WTC11 (cell line): Measurements from ENCODE around the gene TPT1. TPM values are rescaled to one million over a fixed set of nuclear protein-coding genes. Genes with fewer than 3 reads are reported as not detected.

Experiments
- ATF1 ChIP-seq: sonication (generic); formaldehyde crosslinking; IDR thresholded peaks from 2 replicates; pipeline ENCODE4 v1.8.1; 2023; ENCODE audit warnings: mild to moderate bottlenecking, moderate library complexity, missing genetic modification reagents
- CREM ChIP-seq: sonication (generic); formaldehyde crosslinking; IDR thresholded peaks from 2 replicates; pipeline ENCODE4 v1.8.1; 2022; ENCODE audit warnings: mild to moderate bottlenecking, missing genetic modification reagents, moderate library complexity
- NR2C2 ChIP-seq: sonication (generic); formaldehyde crosslinking; IDR thresholded peaks from 2 replicates; pipeline ENCODE4 v1.8.0; 2022; ENCODE audit warnings: mild to moderate bottlenecking, missing genetic modification reagents
- SMAD3 ChIP-seq: sonication (generic); formaldehyde crosslinking; IDR thresholded peaks from 2 replicates; pipeline ENCODE4 v1.8.0; 2022; ENCODE audit warnings: missing genetic modification reagents, mild to moderate bottlenecking, borderline replicate concordance
- TEAD4 ChIP-seq: sonication (generic); formaldehyde crosslinking; IDR thresholded peaks from 2 replicates; pipeline ENCODE4 v1.8.0; 2022; ENCODE audit warnings: mild to moderate bottlenecking, missing genetic modification reagents
- ZNF396 ChIP-seq: fragments of 250-450 bp; sonication (Bioruptor Pico); IDR thresholded peaks from 2 replicates; pipeline ENCODE4 v1.8.0; 2021; ENCODE audit warnings: mild to moderate bottlenecking, moderate library complexity, borderline replicate concordance
- total RNA-seq: library from RNA; stranded (reverse); gene quantifications from 3 replicates; pipeline ENCODE4 v1.2.3, GENCODE V29; 2021
- TF ChIP-seq, protein P1 (sequence below): sonication (generic); formaldehyde crosslinking; IDR thresholded peaks from 2 replicates; pipeline ENCODE4 v1.8.1; 2023; ENCODE audit warnings: mild to moderate bottlenecking, missing genetic modification reagents, borderline replicate concordance
- TF ChIP-seq, protein P2 (sequence below): sonication (generic); formaldehyde crosslinking; IDR thresholded peaks from 2 replicates; pipeline ENCODE4 v1.8.0; 2022; ENCODE audit warnings: missing genetic modification reagents
- TF ChIP-seq, protein P3 (sequence below): sonication (generic); formaldehyde crosslinking; conservative IDR thresholded peaks from 2 replicates; pipeline ENCODE4 v1.8.1; 2023; ENCODE audit warnings: mild to moderate bottlenecking, low read depth, missing genetic modification reagents, moderate library complexity
- TF ChIP-seq, protein P4 (sequence below): sonication (generic); formaldehyde crosslinking; IDR thresholded peaks from 2 replicates; pipeline ENCODE4 v1.8.0; 2023; ENCODE audit warnings: mild to moderate bottlenecking, missing genetic modification reagents
- TF ChIP-seq, protein P5 (sequence below): sonication (generic); formaldehyde crosslinking; IDR thresholded peaks from 2 replicates; pipeline ENCODE4 v1.8.1; 2022; ENCODE audit warnings: mild to moderate bottlenecking, missing genetic modification reagents, moderate library complexity, borderline replicate concordance

Gene TPT1
- total RNA-seq, 1 experiment from 2014 or later, result 1,861 TPM

DNA sequence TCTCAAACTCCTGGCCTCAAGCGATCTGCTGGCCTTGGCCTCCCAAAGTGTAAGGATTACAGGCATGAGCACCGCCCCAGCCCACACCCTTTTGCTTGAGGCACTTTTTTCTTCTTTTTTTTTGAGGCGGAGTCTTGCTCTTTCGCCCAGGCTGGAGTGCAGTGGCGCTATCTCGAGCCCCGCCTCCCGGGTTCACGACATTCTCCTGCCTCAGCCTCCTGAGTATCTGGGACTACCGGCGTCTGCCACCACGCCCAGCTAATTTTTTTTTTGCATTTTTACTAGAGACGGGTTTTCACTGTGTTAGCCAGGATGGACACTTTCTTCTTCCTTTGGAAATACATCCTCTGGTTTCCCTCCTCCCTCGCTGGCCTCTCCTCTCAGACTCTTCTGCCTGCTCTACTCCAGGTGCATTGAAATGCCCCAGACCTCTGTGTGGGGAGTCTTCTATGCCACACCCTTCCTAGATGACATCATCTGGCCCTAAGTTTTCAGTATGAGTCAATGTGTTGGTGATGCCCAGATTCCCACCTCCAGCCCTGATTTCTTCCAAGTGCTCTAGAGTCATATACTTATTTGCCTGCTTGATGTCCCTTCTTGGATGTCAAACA, 20.7 kb upstream of the TPT1 start (continued):
- TF ChIP-seq, protein P1, sequence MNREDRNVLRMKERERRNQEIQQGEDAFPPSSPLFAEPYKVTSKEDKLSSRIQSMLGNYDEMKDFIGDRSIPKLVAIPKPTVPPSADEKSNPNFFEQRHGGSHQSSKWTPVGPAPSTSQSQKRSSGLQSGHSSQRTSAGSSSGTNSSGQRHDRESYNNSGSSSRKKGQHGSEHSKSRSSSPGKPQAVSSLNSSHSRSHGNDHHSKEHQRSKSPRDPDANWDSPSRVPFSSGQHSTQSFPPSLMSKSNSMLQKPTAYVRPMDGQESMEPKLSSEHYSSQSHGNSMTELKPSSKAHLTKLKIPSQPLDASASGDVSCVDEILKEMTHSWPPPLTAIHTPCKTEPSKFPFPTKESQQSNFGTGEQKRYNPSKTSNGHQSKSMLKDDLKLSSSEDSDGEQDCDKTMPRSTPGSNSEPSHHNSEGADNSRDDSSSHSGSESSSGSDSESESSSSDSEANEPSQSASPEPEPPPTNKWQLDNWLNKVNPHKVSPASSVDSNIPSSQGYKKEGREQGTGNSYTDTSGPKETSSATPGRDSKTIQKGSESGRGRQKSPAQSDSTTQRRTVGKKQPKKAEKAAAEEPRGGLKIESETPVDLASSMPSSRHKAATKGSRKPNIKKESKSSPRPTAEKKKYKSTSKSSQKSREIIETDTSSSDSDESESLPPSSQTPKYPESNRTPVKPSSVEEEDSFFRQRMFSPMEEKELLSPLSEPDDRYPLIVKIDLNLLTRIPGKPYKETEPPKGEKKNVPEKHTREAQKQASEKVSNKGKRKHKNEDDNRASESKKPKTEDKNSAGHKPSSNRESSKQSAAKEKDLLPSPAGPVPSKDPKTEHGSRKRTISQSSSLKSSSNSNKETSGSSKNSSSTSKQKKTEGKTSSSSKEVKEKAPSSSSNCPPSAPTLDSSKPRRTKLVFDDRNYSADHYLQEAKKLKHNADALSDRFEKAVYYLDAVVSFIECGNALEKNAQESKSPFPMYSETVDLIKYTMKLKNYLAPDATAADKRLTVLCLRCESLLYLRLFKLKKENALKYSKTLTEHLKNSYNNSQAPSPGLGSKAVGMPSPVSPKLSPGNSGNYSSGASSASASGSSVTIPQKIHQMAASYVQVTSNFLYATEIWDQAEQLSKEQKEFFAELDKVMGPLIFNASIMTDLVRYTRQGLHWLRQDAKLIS, result no peak
- TF ChIP-seq CREM (CRISPR knock-in tag), result no peak
- no peak for TF ChIP-seq ZNF396 (CRISPR knock-in tag)
- TF ChIP-seq, protein P2, sequence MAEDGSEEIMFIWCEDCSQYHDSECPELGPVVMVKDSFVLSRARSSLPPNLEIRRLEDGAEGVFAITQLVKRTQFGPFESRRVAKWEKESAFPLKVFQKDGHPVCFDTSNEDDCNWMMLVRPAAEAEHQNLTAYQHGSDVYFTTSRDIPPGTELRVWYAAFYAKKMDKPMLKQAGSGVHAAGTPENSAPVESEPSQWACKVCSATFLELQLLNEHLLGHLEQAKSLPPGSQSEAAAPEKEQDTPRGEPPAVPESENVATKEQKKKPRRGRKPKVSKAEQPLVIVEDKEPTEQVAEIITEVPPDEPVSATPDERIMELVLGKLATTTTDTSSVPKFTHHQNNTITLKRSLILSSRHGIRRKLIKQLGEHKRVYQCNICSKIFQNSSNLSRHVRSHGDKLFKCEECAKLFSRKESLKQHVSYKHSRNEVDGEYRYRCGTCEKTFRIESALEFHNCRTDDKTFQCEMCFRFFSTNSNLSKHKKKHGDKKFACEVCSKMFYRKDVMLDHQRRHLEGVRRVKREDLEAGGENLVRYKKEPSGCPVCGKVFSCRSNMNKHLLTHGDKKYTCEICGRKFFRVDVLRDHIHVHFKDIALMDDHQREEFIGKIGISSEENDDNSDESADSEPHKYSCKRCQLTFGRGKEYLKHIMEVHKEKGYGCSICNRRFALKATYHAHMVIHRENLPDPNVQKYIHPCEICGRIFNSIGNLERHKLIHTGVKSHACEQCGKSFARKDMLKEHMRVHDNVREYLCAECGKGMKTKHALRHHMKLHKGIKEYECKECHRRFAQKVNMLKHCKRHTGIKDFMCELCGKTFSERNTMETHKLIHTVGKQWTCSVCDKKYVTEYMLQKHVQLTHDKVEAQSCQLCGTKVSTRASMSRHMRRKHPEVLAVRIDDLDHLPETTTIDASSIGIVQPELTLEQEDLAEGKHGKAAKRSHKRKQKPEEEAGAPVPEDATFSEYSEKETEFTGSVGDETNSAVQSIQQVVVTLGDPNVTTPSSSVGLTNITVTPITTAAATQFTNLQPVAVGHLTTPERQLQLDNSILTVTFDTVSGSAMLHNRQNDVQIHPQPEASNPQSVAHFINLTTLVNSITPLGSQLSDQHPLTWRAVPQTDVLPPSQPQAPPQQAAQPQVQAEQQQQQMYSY (CRISPR knock-in tag), result no peak
- TF ChIP-seq, protein P3, sequence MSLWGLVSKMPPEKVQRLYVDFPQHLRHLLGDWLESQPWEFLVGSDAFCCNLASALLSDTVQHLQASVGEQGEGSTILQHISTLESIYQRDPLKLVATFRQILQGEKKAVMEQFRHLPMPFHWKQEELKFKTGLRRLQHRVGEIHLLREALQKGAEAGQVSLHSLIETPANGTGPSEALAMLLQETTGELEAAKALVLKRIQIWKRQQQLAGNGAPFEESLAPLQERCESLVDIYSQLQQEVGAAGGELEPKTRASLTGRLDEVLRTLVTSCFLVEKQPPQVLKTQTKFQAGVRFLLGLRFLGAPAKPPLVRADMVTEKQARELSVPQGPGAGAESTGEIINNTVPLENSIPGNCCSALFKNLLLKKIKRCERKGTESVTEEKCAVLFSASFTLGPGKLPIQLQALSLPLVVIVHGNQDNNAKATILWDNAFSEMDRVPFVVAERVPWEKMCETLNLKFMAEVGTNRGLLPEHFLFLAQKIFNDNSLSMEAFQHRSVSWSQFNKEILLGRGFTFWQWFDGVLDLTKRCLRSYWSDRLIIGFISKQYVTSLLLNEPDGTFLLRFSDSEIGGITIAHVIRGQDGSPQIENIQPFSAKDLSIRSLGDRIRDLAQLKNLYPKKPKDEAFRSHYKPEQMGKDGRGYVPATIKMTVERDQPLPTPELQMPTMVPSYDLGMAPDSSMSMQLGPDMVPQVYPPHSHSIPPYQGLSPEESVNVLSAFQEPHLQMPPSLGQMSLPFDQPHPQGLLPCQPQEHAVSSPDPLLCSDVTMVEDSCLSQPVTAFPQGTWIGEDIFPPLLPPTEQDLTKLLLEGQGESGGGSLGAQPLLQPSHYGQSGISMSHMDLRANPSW (CRISPR knock-in tag), result no peak
- TF ChIP-seq TEAD4, result no peak
- no peak for TF ChIP-seq NR2C2 (CRISPR knock-in tag)
- TF ChIP-seq ATF1 (CRISPR knock-in tag), result no peak
- no peak for TF ChIP-seq SMAD3 (CRISPR knock-in tag)
- TF ChIP-seq, protein P4, sequence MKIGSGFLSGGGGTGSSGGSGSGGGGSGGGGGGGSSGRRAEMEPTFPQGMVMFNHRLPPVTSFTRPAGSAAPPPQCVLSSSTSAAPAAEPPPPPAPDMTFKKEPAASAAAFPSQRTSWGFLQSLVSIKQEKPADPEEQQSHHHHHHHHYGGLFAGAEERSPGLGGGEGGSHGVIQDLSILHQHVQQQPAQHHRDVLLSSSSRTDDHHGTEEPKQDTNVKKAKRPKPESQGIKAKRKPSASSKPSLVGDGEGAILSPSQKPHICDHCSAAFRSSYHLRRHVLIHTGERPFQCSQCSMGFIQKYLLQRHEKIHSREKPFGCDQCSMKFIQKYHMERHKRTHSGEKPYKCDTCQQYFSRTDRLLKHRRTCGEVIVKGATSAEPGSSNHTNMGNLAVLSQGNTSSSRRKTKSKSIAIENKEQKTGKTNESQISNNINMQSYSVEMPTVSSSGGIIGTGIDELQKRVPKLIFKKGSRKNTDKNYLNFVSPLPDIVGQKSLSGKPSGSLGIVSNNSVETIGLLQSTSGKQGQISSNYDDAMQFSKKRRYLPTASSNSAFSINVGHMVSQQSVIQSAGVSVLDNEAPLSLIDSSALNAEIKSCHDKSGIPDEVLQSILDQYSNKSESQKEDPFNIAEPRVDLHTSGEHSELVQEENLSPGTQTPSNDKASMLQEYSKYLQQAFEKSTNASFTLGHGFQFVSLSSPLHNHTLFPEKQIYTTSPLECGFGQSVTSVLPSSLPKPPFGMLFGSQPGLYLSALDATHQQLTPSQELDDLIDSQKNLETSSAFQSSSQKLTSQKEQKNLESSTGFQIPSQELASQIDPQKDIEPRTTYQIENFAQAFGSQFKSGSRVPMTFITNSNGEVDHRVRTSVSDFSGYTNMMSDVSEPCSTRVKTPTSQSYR (CRISPR knock-in tag), result no peak
- TF ChIP-seq, protein P5, sequence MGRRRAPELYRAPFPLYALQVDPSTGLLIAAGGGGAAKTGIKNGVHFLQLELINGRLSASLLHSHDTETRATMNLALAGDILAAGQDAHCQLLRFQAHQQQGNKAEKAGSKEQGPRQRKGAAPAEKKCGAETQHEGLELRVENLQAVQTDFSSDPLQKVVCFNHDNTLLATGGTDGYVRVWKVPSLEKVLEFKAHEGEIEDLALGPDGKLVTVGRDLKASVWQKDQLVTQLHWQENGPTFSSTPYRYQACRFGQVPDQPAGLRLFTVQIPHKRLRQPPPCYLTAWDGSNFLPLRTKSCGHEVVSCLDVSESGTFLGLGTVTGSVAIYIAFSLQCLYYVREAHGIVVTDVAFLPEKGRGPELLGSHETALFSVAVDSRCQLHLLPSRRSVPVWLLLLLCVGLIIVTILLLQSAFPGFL, result no peak
